H1 (cell line): ENCODE data around the gene FBLN5. TPM values are rescaled to one million over a fixed set of nuclear protein-coding genes. Genes with fewer than 3 reads are reported as not detected.

Experiments used
- BACH1 ChIP-seq: IDR thresholded peaks from 2 replicates; pipeline ENCODE4 v1.6.1; 2012; ENCODE audit warnings: low read length, improper control_type of control experiment
- EGR1 ChIP-seq: IDR thresholded peaks from 2 replicates; pipeline ENCODE4 v1.6.1; 2011; ENCODE audit warnings: low read depth, low read length, borderline replicate concordance
- GTF2F1 ChIP-seq: IDR thresholded peaks from 2 replicates; pipeline ENCODE4 v1.6.1; 2012; ENCODE audit warnings: low read depth, low read length, improper control_type of control experiment, borderline replicate concordance
- POU5F1 ChIP-seq: IDR thresholded peaks from 2 replicates; pipeline ENCODE4 v1.6.1; 2011; ENCODE audit warnings: low read depth, mild to moderate bottlenecking, low read length, moderate library complexity
- SRF ChIP-seq: IDR thresholded peaks from 2 replicates; pipeline ENCODE4 v1.6.1; 2011; ENCODE audit warnings: mild to moderate bottlenecking, low read depth, low read length, moderate library complexity
- polyA plus RNA-seq, 7 experiments: library from polyadenylated mRNA; depleted of rRNA in 3 of 7; stranded (reverse) in 5 of 7; unstranded in 2 of 7; fragments of >200 nt in 5 of 7; fragments of 200-250 nt in 2 of 7; gene quantifications; 1 replicate in 5 of 7; 2 replicates in 1 of 7; 4 replicates in 1 of 7; pipeline versions ENCODE4 v1.2.1 to v1.2.3, GENCODE V29; 2011 to 2013; ENCODE audit warnings: missing spikeins in 2 of 7, mixed read lengths in 2 of 7
- total RNA-seq: library from RNA; stranded (reverse); fragmentation: NEBNext Ultra II Directional; extraction: Animal tissue kit (Norgen Biotek cat#: 25700); gene quantifications from 2 replicates; pipeline ENCODE4 v1.2.1, GENCODE V29; 2021

The FBLN5 gene
- total and polyA plus RNA-seq, 2 of the 8 experiments (the other 6 are each of a cell fraction or from before 2014, with no cell fraction given) = 0.88 to 3.5 TPM

- TF ChIP-seq SRF = no peak
- no peak for TF ChIP-seq BACH1
- no peak for TF ChIP-seq EGR1
- TF ChIP-seq POU5F1 = no peak
- no peak for TF ChIP-seq GTF2F1
- TF ChIP-seq, all 59 proteins: peak for 0
Measured at GRCh38 chr14:91975763-91976162, 28.3 kb upstream of the FBLN5 start (continued).
